Naive thymus-derived CD8-positive, alpha-beta T cell (primary cell): ENCODE results near the gene GNAT2. TPM values are rescaled to one million over a fixed set of nuclear protein-coding genes. Genes with fewer than 3 reads are reported as not detected.

Source experiments
- ATAC-seq, 2 donors: fragments of 150-1000 bp; cut with Tn5 transposase in 1 of 2; sonication (Bioruptor Pico), chemical (Tn5 transposase) in 1 of 2; 1 replicate in 1 of 2; 2 replicates in 1 of 2; pipeline ENCODE4 v1.10.0; 2021; ENCODE audit warnings: mild to moderate bottlenecking in 2 of 2, moderate library complexity in 2 of 2
- POLR2A ChIA-PET: fragments of 350-600 bp; sonication (Branson Sonifier 250); formaldehyde crosslinking; loops from one replicate; lab custom pipeline; 2021; ENCODE audit warnings: antibody characterized with exemption; lab: Charles Lee
- DNase-seq, 10 donors: peaks; one replicate each; pipeline versions ENCODE4 v3.0.0 to v3.0.0-alpha.2; 2020 to 2022
- H3K27ac Mint-ChIP-seq, 10 donors: one replicate each; pipeline ENCODE4 v1.8.0; 2020 to 2022; ENCODE audit warnings: mild to moderate bottlenecking in 10 of 10, mixed read lengths in 10 of 10, moderate library complexity in 4 of 10, inconsistent platforms in 1 of 10
- H3K27me3 Mint-ChIP-seq, 5 donors: one replicate each; pipeline ENCODE4 v1.8.0; 2021 to 2022; ENCODE audit warnings: mixed read lengths in 5 of 5
- H3K36me3 Mint-ChIP-seq, 3 donors: one replicate each; pipeline ENCODE4 v1.8.0; 2020 to 2022; ENCODE audit warnings: mixed read lengths in 3 of 3, mild to moderate bottlenecking in 2 of 3, inconsistent platforms in 1 of 3
- H3K4me1 Mint-ChIP-seq, 4 donors: one replicate each; pipeline ENCODE4 v1.8.0; 2021 to 2022; ENCODE audit warnings: mixed read lengths in 4 of 4
- H3K4me3 Mint-ChIP-seq, 10 donors: one replicate each; pipeline ENCODE4 v1.8.0; 2020 to 2022; ENCODE audit warnings: mild to moderate bottlenecking in 10 of 10, mixed read lengths in 10 of 10, moderate library complexity in 6 of 10, inconsistent platforms in 1 of 10
- H3K9me3 Mint-ChIP-seq, 9 donors: one replicate each; pipeline ENCODE4 v1.8.0; 2020 to 2022; ENCODE audit warnings: mixed read lengths in 9 of 9, mild to moderate bottlenecking in 3 of 9, inconsistent platforms in 1 of 9, moderate library complexity in 1 of 9
- polyA plus RNA-seq, 3 donors: library from polyadenylated mRNA; unstranded; fragments of 300-500 nt; fragmentation: Illumina TruSeq; gene quantifications; one replicate each; pipeline ENCODE4 v1.2.3, GENCODE V29; 2021
- total RNA-seq, 8 experiments: library from RNA in 2 of 8; stranded (reverse) in 2 of 8; gene quantifications; one replicate each; pipeline ENCODE4 v1.2.3 and lab custom pipeline; 2021 to 2026

GNAT2 gene
- total and polyA plus RNA-seq, 5 experiments from 2014 or later = not detected

GRCh38 chr1:109559995-109560394, 59.4 kb downstream of the GNAT2 start:
- DNase-seq = no peak
- no peaks in the 10 kb centered on the region for H3K9me3 Mint-ChIP-seq
- peak overlapping the region in 7 of 10 donors; percentile 2 to 58 (median 25) for H3K27ac Mint-ChIP-seq
- H3K4me3 Mint-ChIP-seq = peak overlapping the region in 4 of 10 donors; percentile 17 to 45 (median 26)
- ATAC-seq = no peak
- no peaks in the 10 kb centered on the region for H3K27me3 Mint-ChIP-seq
- H3K36me3 Mint-ChIP-seq = peaks cover 0 to 4% (median 0%) of the 10 kb centered on the region in 3 donors
- H3K4me1 Mint-ChIP-seq = peaks cover 27 to 90% (median 87%) of the 10 kb centered on the region in 4 donors
- POLR2A ChIA-PET = interaction anchor here (0.6 to 2.1 kb wide), 3 partner anchors 11 to 65 kb away, joined by 3 to 11 read pairs (median 4); partner anchors contain the start of gene GNAI3

DNA sequence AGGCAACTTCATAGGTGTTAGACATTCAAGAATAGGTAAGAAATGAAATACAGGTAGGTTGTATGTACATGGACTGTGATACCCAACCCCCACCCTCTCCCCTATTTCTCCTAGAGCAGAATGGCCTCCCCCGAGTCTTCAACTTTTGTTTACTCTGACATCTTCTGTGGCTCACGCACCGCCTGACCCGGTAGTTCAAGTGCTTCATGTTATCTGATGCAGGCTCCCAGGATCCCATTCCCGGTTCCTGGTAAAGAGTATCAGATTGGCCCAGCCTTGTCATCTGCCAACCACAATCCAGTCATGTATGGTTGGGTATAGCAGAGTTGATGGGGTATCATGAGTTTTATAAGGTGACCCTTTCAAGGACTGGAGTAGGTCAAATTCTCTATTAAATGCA, 61.9 kb downstream of the GNAT2 start:
- H3K4me3 Mint-ChIP-seq = peak overlapping the region in 2 of 10 donors; percentile 23 to 26
- POLR2A ChIA-PET = no interaction called here
- no peaks in the 10 kb centered on the region for H3K27me3 Mint-ChIP-seq
- H3K9me3 Mint-ChIP-seq = no peaks in the 10 kb centered on the region
- ATAC-seq = no peak
- H3K4me1 Mint-ChIP-seq = peaks cover 33 to 92% (median 85%) of the 10 kb centered on the region in 4 donors
- H3K36me3 Mint-ChIP-seq = peaks cover 0 to 19% (median 0%) of the 10 kb centered on the region in 3 donors
- DNase-seq = no peak
- peak overlapping the region in 1 of 10 donors; percentile 35 for H3K27ac Mint-ChIP-seq

DNA sequence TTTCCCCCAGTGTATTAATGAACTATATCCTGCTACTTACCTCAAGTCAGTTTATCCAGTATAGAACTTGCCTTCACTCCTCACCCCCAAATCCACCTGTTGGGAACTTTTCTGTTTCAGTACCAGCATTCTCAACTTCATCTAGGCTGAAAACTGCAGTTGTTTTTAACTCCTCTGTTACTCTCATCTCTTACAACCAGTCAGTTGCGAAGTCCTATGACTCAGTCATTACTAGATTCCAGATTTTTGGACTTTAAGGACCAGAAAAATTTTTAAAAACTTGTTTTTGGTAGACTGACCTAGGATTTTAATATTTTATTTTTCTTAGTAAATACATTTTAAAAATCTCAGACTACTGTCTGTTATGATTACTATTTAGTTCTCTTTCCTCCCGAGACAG, 62.9 kb downstream of the GNAT2 start:
- no peak overlapping the region for H3K27ac Mint-ChIP-seq
- no peak for ATAC-seq
- no peak for DNase-seq
- no peaks in the 10 kb centered on the region for H3K9me3 Mint-ChIP-seq
- POLR2A ChIA-PET = no interaction called here
- H3K4me3 Mint-ChIP-seq = peak overlapping the region in 1 of 10 donors; percentile 25
- peaks cover 0 to 23% (median 0%) of the 10 kb centered on the region in 3 donors for H3K36me3 Mint-ChIP-seq
- peaks cover 33 to 88% (median 80%) of the 10 kb centered on the region in 4 donors for H3K4me1 Mint-ChIP-seq
- no peaks in the 10 kb centered on the region for H3K27me3 Mint-ChIP-seq

Other genes starting within 250 kb of the GNAT2 start
- 1 to 10 TPM; 2.2 to 2.5 TPM for gene SORT1, start 221.7 kb downstream of the GNAT2 start, total RNA-seq
- 1 to 10 TPM in 2 of 3 donors, under 1 TPM in 1; 0.43 to 1.6 (median 1.2) TPM for gene SORT1, start 221.7 kb downstream of the GNAT2 start, polyA plus RNA-seq
- gene PSMA5, start 193.2 kb downstream of the GNAT2 start, total RNA-seq = 10 to 100 TPM; 71.1 to 74.5 TPM
- gene PSMA5, start 193.2 kb downstream of the GNAT2 start, polyA plus RNA-seq = 10 to 100 TPM; 73.8 to 93.9 (median 84.6) TPM
- gene SYPL2, start 153.1 kb downstream of the GNAT2 start, total RNA-seq = not detected
- gene SYPL2, start 153.1 kb downstream of the GNAT2 start, polyA plus RNA-seq = under 1 TPM in 1 of 3 donors, not detected in 2; 0.22 TPM
- gene ATXN7L2, start 135.7 kb downstream of the GNAT2 start, total RNA-seq = 10 to 100 TPM; 12.7 to 14.1 TPM
- 10 to 100 TPM in 1 of 3 donors, 1 to 10 TPM in 2; 4.3 to 10.7 (median 8.6) TPM for gene ATXN7L2, start 135.7 kb downstream of the GNAT2 start, polyA plus RNA-seq
- 10 to 100 TPM; 29.5 to 33.6 TPM for gene CYB561D1, start 125.5 kb downstream of the GNAT2 start, total RNA-seq
- gene CYB561D1, start 125.5 kb downstream of the GNAT2 start, polyA plus RNA-seq = 10 to 100 TPM; 12.4 to 20.2 (median 13.9) TPM
- 10 to 100 TPM; 32.8 to 33.3 TPM for gene AMIGO1, start 109.9 kb downstream of the GNAT2 start, total RNA-seq
- gene AMIGO1, start 109.9 kb downstream of the GNAT2 start, polyA plus RNA-seq = 10 to 100 TPM; 17.8 to 42.2 (median 25.4) TPM
- 1 to 10 TPM; 1.0 to 1.2 TPM for gene GPR61, start 79.7 kb downstream of the GNAT2 start, total RNA-seq
- gene GPR61, start 79.7 kb downstream of the GNAT2 start, polyA plus RNA-seq = 1 to 10 TPM in 1 of 3 donors, under 1 TPM in 1, not detected in 1; 0.71 to 1.1 TPM
- gene GNAI3, start 71.0 kb downstream of the GNAT2 start, total RNA-seq = 1 to 10 TPM; 6.8 to 7.3 TPM
- 1 to 10 TPM; 7.1 to 7.7 (median 7.7) TPM for gene GNAI3, start 71.0 kb downstream of the GNAT2 start, polyA plus RNA-seq
- 10 to 100 TPM; 71.1 to 76.0 TPM for gene AMPD2, start 221 bp upstream of the GNAT2 start, total RNA-seq
- gene AMPD2, start 221 bp upstream of the GNAT2 start, polyA plus RNA-seq = 10 to 100 TPM; 21.9 to 33.9 (median 24.4) TPM
- 1 to 10 TPM; 2.5 to 3.8 TPM for gene GSTM4, start 36.5 kb upstream of the GNAT2 start, total RNA-seq
- gene GSTM4, start 36.5 kb upstream of the GNAT2 start, polyA plus RNA-seq = 10 to 100 TPM in 2 of 3 donors, 1 to 10 TPM in 1; 8.6 to 17.4 (median 17.3) TPM
- 10 to 100 TPM; 70.7 to 75.9 TPM for gene GSTM2, start 48.4 kb upstream of the GNAT2 start, total RNA-seq
- gene GSTM2, start 48.4 kb upstream of the GNAT2 start, polyA plus RNA-seq = 10 to 100 TPM; 20.8 to 51.7 (median 40.7) TPM
- gene GSTM1, start 68.2 kb upstream of the GNAT2 start, total RNA-seq = under 1 TPM in 1 of 2 experiments, not detected in 1; 0.38 TPM
- gene GSTM1, start 68.2 kb upstream of the GNAT2 start, polyA plus RNA-seq = 10 to 100 TPM in 2 of 3 donors, not detected in 1; 54.7 to 62.0 TPM
- gene GSTM5, start 92.6 kb upstream of the GNAT2 start, total RNA-seq = not detected
- 1 to 10 TPM in 1 of 3 donors, not detected in 2; 1.1 TPM for gene GSTM5, start 92.6 kb upstream of the GNAT2 start, polyA plus RNA-seq
- gene GSTM3, start 121.4 kb upstream of the GNAT2 start, total RNA-seq = 10 to 100 TPM; 10.7 to 13.2 TPM
- gene GSTM3, start 121.4 kb upstream of the GNAT2 start, polyA plus RNA-seq = 10 to 100 TPM; 60.0 to 96.3 (median 62.1) TPM
- not detected for gene EPS8L3, start 144.3 kb upstream of the GNAT2 start, total RNA-seq
- gene EPS8L3, start 144.3 kb upstream of the GNAT2 start, polyA plus RNA-seq = not detected